Motor neuron (in vitro differentiated cells): ENCODE data around the gene SRA1. TPM values are rescaled to one million over a fixed set of nuclear protein-coding genes. Genes with fewer than 3 reads are reported as not detected.

Source experiments
- total RNA-seq, 8 experiments: library from RNA; unstranded; fragments of 300-600 nt; gene quantifications; 2 replicates each; pipeline versions ENCODE4 v1.2.3 to v1.2.4, GENCODE V29; 2022

SRA1 gene
- total RNA-seq, 8 experiments from 2014 or later, result 29.1 to 97.6 (median 47.4) TPM

Other genes with a start within 250 kb of the SRA1 start
- gene HBEGF, start 210.9 kb downstream of the SRA1 start, total RNA-seq, result 10 to 100 TPM in 1 of 8 experiments, 1 to 10 TPM in 5, under 1 TPM in 2; 0.54 to 36.0 (median 1.9) TPM
- gene SLC4A9, start 197.3 kb downstream of the SRA1 start, total RNA-seq, result under 1 TPM in 2 of 8 experiments, not detected in 6; 0.05 to 0.52 TPM
- 100 to 1,000 TPM in 1 of 8 experiments, 10 to 100 TPM in 7; 37.0 to 110 (median 62.8) TPM for gene ANKHD1, start 155.6 kb downstream of the SRA1 start, total RNA-seq
- gene EIF4EBP3, start 9.8 kb downstream of the SRA1 start, total RNA-seq, result 1 to 10 TPM; 1.2 to 7.8 (median 4.3) TPM
- 10 to 100 TPM; 15.7 to 81.1 (median 33.9) TPM for gene APBB3, start 7.1 kb upstream of the SRA1 start, total RNA-seq
- gene SLC35A4, start 7.4 kb upstream of the SRA1 start, total RNA-seq, result 10 to 100 TPM; 13.1 to 64.1 (median 34.1) TPM
- 10 to 100 TPM in 2 of 8 experiments, 1 to 10 TPM in 2, under 1 TPM in 4; 0.11 to 13.4 (median 1.4) TPM for gene CD14, start 75.7 kb upstream of the SRA1 start, total RNA-seq
- 10 to 100 TPM in 6 of 8 experiments, 1 to 10 TPM in 2; 7.9 to 25.6 (median 11.9) TPM for gene TMCO6, start 82.0 kb upstream of the SRA1 start, total RNA-seq
- gene NDUFA2, start 90.2 kb upstream of the SRA1 start, total RNA-seq, result 100 to 1,000 TPM in 5 of 8 experiments, 10 to 100 TPM in 3; 93.1 to 149 (median 106) TPM
- 100 to 1,000 TPM in 7 of 8 experiments, 10 to 100 TPM in 1; 92.2 to 153 (median 116) TPM for gene IK, start 90.4 kb upstream of the SRA1 start, total RNA-seq
- gene WDR55, start 107.4 kb upstream of the SRA1 start, total RNA-seq, result 10 to 100 TPM in 7 of 8 experiments, 1 to 10 TPM in 1; 9.9 to 29.8 (median 15.1) TPM
- gene DND1, start 116.1 kb upstream of the SRA1 start, total RNA-seq, result 1 to 10 TPM in 1 of 8 experiments, under 1 TPM in 3, not detected in 4; 0.43 to 1.0 (median 0.46) TPM
- gene HARS1, start 133.9 kb upstream of the SRA1 start, total RNA-seq, result 100 to 1,000 TPM in 2 of 8 experiments, 10 to 100 TPM in 6; 53.1 to 102 (median 77.0) TPM
- gene HARS2, start 134.0 kb upstream of the SRA1 start, total RNA-seq, result 10 to 100 TPM; 21.4 to 45.7 (median 32.6) TPM
- gene ZMAT2, start 143.0 kb upstream of the SRA1 start, total RNA-seq, result 10 to 100 TPM; 55.0 to 93.8 (median 73.5) TPM
- gene PCDHA1, start 228.7 kb upstream of the SRA1 start, total RNA-seq, result 1 to 10 TPM in 1 of 8 experiments, under 1 TPM in 7; 0.22 to 1.7 (median 0.68) TPM
- 1 to 10 TPM in 5 of 8 experiments, under 1 TPM in 2, not detected in 1; 0.13 to 6.8 (median 1.5) TPM for gene PCDHA2, start 237.4 kb upstream of the SRA1 start, total RNA-seq
- 1 to 10 TPM in 5 of 8 experiments, under 1 TPM in 2, not detected in 1; 0.63 to 5.8 (median 1.6) TPM for gene PCDHA3, start 243.6 kb upstream of the SRA1 start, total RNA-seq
- 10 to 100 TPM in 5 of 8 experiments, 1 to 10 TPM in 1, under 1 TPM in 2; 0.05 to 50.8 (median 14.1) TPM for gene PCDHA4, start 249.6 kb upstream of the SRA1 start, total RNA-seq